Common myeloid progenitor, CD34-positive (primary cell): ENCODE measurements around the gene KSR2.

ENCODE experiments used
- CTCF ChIA-PET: fragments of 350-600 bp; sonication (Branson Sonifier 250); formaldehyde crosslinking; loops from one replicate; lab custom pipeline; 2021; ENCODE audit warnings: antibody characterized with exemption; lab: Charles Lee
- POLR2A ChIA-PET: fragments of 350-600 bp; sonication (Branson Sonifier 250); formaldehyde crosslinking; loops from one replicate; lab custom pipeline; 2021; ENCODE audit warnings: antibody characterized with exemption; lab: Charles Lee
- DNase-seq, 3 donors: peaks; one replicate each; pipeline versions ENCODE4 v3.0.0 to v3.0.0-alpha.2; 2013
- H3K27ac ChIP-seq, 2 experiments: 1 replicate in 1 of 2; 2 replicates in 1 of 2; pipeline ENCODE4 v1.7.0; 2013; ENCODE audit warnings: inconsistent platforms in 2 of 2, low read length in 2 of 2, mild to moderate bottlenecking in 2 of 2, low read depth in 1 of 2, moderate library complexity in 1 of 2; ENCODE audit not compliant: severe bottlenecking in 2 of 2, insufficient read depth in 1 of 2, poor library complexity in 1 of 2
- H3K27me3 ChIP-seq, 5 experiments: replicated peaks in 2 of 5; 1 replicate in 3 of 5; 2 replicates in 2 of 5; pipeline versions ENCODE4 v1.6.1 to v1.7.0; 2013; ENCODE audit warnings: low read length in 4 of 5, mild to moderate bottlenecking in 2 of 5, moderate library complexity in 2 of 5, inconsistent platforms in 1 of 5; ENCODE audit not compliant: insufficient read depth in 5 of 5, control insufficient read depth in 4 of 5
- H3K36me3 ChIP-seq, 4 experiments: 1 replicate in 2 of 4; 2 replicates in 2 of 4; pipeline versions ENCODE4 v1.6.1 to v1.7.0; 2013; ENCODE audit warnings: low read length in 3 of 4, control low read depth in 1 of 4, mild to moderate bottlenecking in 1 of 4; ENCODE audit not compliant: control insufficient read depth in 4 of 4, insufficient read depth in 4 of 4
- H3K4me1 ChIP-seq, 4 experiments: 1 replicate in 3 of 4; 2 replicates in 1 of 4; pipeline versions ENCODE4 v1.6.1 to v1.7.1; 2013; ENCODE audit warnings: low read length in 3 of 4, mild to moderate bottlenecking in 3 of 4, control low read depth in 1 of 4, inconsistent platforms in 1 of 4, moderate library complexity in 1 of 4; ENCODE audit not compliant: control insufficient read depth in 4 of 4, insufficient read depth in 4 of 4; ENCODE audit errors: control extremely low read depth in 1 of 4
- H3K4me3 ChIP-seq, 7 experiments: 1 replicate in 4 of 7; 2 replicates in 3 of 7; pipeline versions ENCODE4 v1.5.1 to v1.7.0; 2013; ENCODE audit warnings: mild to moderate bottlenecking in 7 of 7, low read length in 6 of 7, moderate library complexity in 6 of 7, inconsistent platforms in 2 of 7, low read depth in 2 of 7, control low read depth in 1 of 7; ENCODE audit not compliant: insufficient read depth in 4 of 7, control insufficient read depth in 1 of 7; ENCODE audit errors: extremely low read depth in 1 of 7
- H3K9me3 ChIP-seq, 5 experiments: 1 replicate in 4 of 5; 2 replicates in 1 of 5; pipeline versions ENCODE4 v1.6.1 to v1.7.1; 2013; ENCODE audit warnings: low read length in 4 of 5, mild to moderate bottlenecking in 2 of 5, inconsistent platforms in 1 of 5, low read depth in 1 of 5, moderate library complexity in 1 of 5; ENCODE audit not compliant: control insufficient read depth in 4 of 5, insufficient read depth in 2 of 5; ENCODE audit errors: control extremely low read depth in 1 of 5
- WGBS: methylation state at CpG from one replicate; pipeline ENCODE4 v1.1.5; 2013; ENCODE audit not compliant: insufficient coverage; 5-methylcytosine and 5-hydroxymethylcytosine counted together

Gene KSR2

DNA sequence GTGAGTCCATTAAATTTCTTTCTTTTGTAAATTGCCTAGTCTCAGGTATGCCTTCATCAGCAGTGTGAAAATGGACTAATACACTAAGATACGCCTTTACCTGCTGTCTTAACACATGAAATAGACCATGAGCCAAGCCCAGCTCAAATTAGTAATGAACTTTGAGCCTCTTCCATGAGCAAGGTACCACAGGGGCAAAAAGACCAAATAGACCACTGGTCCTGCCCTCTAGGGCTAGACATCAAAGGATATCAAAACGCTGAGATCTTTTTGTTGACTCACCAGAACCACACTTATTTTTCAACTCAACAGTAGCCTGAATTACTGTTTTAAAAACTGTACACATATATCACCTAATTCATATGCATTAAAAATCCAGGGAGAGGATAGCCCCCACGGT is 469.9 kb downstream of the KSR2 start:
- H3K36me3 ChIP-seq = no peaks in the 10 kb centered on the region
- no peak overlapping the region for H3K4me3 ChIP-seq
- no peak for DNase-seq
- CTCF ChIA-PET = no interaction called here
- POLR2A ChIA-PET = no interaction called here
- no peak overlapping the region for H3K27ac ChIP-seq
- 81% methylated on average over 2 of the region's 3 CpGs for WGBS
- peaks cover 0 to 9% (median 4%) of the 10 kb centered on the region in 5 experiments for H3K27me3 ChIP-seq
- no peaks in the 10 kb centered on the region for H3K9me3 ChIP-seq
- H3K4me1 ChIP-seq = no peaks in the 10 kb centered on the region

- Histone ChIP-seq H3K27ac (no peak overlapping the region), H3K27me3 (peaks cover 0 to 9% (median 4%) of the 10 kb centered on the region in 5 experiments), H3K36me3 (no peaks in the 10 kb centered on the region), H3K4me1 (no peaks in the 10 kb centered on the region), H3K4me3 (no peak overlapping the region), H3K9me3 (no peaks in the 10 kb centered on the region)
- ChIA-PET CTCF (no interaction called here), POLR2A (no interaction called here)
- 93% methylated on average over 2 of the region's 2 CpGs for WGBS
- DNase-seq = no peak
Measured at GRCh38 chr12:117498256-117498655, 470.5 kb downstream of the KSR2 start.

DNA sequence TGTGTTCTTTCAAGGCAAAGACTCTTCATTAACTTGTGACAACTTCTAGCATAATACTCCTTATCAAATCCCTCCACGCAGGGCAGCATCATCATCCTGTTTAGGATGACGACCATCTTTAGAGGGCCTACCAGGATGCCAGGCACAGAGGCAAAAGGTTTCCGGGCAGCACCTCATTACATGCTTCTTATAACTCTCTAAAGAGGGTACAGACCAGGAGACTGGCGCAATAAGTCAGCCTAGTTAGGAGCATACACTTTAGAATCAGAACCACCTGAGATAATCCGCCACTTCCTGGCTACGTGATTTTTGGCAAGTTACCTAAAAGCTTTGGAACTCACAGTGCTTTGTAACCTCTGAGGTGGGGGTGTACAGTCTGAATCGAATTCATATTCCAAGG is 471.4 kb downstream of the KSR2 start:
- Histone ChIP-seq H3K9me3 (no peaks in the 10 kb centered on the region), H3K27me3 (peaks cover 0 to 9% (median 4%) of the 10 kb centered on the region in 5 experiments), H3K4me1 (no peaks in the 10 kb centered on the region), H3K4me3 (no peak overlapping the region), H3K36me3 (no peaks in the 10 kb centered on the region), H3K27ac (no peak overlapping the region)
- CTCF ChIA-PET = no interaction called here
- WGBS = 94% methylated on average over 5 of the region's 7 CpGs
- no peak for DNase-seq
- POLR2A ChIA-PET = no interaction called here

DNA sequence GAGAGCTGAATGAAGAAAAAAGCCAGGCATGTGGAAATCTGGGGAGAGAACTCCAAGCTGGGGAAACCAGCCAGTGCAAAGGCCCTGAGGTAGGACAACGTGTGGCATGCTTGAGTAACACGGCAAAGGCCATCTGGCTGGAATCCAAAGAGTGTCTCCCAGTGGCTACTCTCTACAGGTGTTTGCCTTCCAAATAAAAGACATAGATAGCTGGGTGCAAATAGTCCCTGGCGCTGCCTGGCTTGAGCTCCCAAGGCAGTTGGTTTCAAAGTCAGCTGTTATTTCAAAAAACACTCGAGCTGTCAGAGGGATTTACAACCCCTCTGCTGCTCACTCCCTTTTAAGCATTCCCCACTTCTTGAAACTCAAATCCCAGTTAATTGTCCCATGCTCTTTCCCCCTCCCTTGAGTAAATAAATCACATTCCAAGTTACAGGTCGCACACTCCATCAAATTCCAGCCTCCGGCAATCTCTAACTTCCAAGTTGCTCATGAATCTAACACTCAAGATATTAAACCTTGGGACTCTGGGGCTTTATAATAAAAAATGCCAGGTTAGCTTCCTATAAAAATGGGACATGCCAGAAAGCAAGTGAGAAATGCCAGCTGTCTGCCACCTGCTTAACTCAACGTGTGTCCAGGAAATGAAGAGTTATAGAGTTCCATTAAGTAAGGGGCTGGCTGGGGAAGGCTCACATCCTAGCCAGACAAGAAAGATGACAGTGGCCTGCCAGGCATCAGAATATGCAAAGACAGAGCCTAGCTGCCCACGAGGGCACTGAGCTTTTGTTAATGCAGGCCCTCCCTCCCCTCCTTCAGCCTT is 473.7 kb downstream of the KSR2 start:
- no peak for DNase-seq
- H3K4me3 ChIP-seq = no peak overlapping the region
- H3K27ac ChIP-seq = no peak overlapping the region
- H3K4me1 ChIP-seq = no peaks in the 10 kb centered on the region
- no peaks in the 10 kb centered on the region for H3K36me3 ChIP-seq
- ChIA-PET POLR2A (no interaction called here), CTCF (no interaction called here)
- H3K9me3 ChIP-seq = no peaks in the 10 kb centered on the region
- peaks cover 0 to 8% (median 2%) of the 10 kb centered on the region in 5 experiments for H3K27me3 ChIP-seq
- whole genome bisulfite sequencing = 43% methylated on average over 7 of the region's 8 CpGs

DNA sequence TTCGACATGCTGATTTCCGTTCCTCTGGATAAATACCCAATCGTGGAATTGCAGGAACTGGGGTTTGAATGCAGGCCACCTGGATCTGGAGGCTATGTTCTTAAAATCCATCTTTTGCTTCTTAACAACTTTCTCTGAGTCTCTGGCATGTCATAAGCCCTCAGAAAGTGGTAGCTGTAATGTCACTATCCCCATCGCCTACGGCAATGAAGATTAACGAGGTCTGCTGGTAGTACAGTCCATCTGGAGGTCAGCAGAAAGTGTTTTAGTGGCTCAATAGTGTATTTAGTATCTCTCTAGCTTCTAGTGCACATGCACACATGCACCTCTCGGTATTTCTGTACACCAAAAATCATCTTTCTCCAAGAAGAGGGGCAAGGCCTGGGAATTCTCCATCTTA is 477.1 kb downstream of the KSR2 start:
- H3K27ac ChIP-seq = no peak overlapping the region
- peaks cover 0 to 3% (median 0%) of the 10 kb centered on the region in 5 experiments for H3K27me3 ChIP-seq
- ChIA-PET POLR2A (no interaction called here), CTCF (no interaction called here)
- no peaks in the 10 kb centered on the region for H3K36me3 ChIP-seq
- H3K9me3 ChIP-seq = no peaks in the 10 kb centered on the region
- 73% methylated on average over 3 of the region's 7 CpGs for WGBS
- no peak for DNase-seq
- H3K4me3 ChIP-seq = no peak overlapping the region
- H3K4me1 ChIP-seq = no peaks in the 10 kb centered on the region

- Histone ChIP-seq H3K36me3 (no peaks in the 10 kb centered on the region), H3K27me3 (peaks cover 0 to 3% (median 0%) of the 10 kb centered on the region in 5 experiments), H3K4me1 (no peaks in the 10 kb centered on the region), H3K9me3 (no peaks in the 10 kb centered on the region), H3K27ac (no peak overlapping the region), H3K4me3 (no peak overlapping the region)
- WGBS = 90% methylated on average over 2 of the region's 3 CpGs
- CTCF ChIA-PET = no interaction called here
- POLR2A ChIA-PET = no interaction called here
- DNase-seq = no peak
Measured at GRCh38 chr12:117490130-117490529, 478.7 kb downstream of the KSR2 start.

GRCh38 chr12:117489671-117490070 is 479.1 kb downstream of the KSR2 start:
- no peak overlapping the region for H3K4me3 ChIP-seq
- CTCF ChIA-PET = no interaction called here
- POLR2A ChIA-PET = no interaction called here
- no peak for DNase-seq
- no peaks in the 10 kb centered on the region for H3K36me3 ChIP-seq
- no peaks in the 10 kb centered on the region for H3K27me3 ChIP-seq
- no peaks in the 10 kb centered on the region for H3K9me3 ChIP-seq
- H3K27ac ChIP-seq = no peak overlapping the region
- H3K4me1 ChIP-seq = no peaks in the 10 kb centered on the region
- WGBS = no CpG with 5 or more reads among the region's 3 CpGs
